ENCODE results near the gene REEP6.

Gene REEP6

GRCh38 chr19:1456121-1456900, 34.7 kb upstream of the REEP6 start:
- DNase-seq (ENCODE audit: low read depth in 2 of 2), result no peak

- DNase-seq (ENCODE audit: low read depth in 2 of 2), result no peak
Observed at GRCh38 chr19:1457031-1457739, 33.8 kb upstream of the REEP6 start.

- DNase-seq (ENCODE audit: low read depth in 2 of 2), result no peak
Observed at GRCh38 chr19:1457892-1458291, 33.1 kb upstream of the REEP6 start.

GRCh38 chr19:1459479-1459878, 31.5 kb upstream of the REEP6 start:
- no peak for DNase-seq (ENCODE audit: low read depth in 2 of 2)

GRCh38 chr19:1460033-1460995, 30.7 kb upstream of the REEP6 start:
- no peak for DNase-seq (ENCODE audit: low read depth in 2 of 2)

- DNase-seq (ENCODE audit: low read depth in 2 of 2), result no peak
Observed at GRCh38 chr19:1461862-1462261, 29.1 kb upstream of the REEP6 start.

- no peak for DNase-seq (ENCODE audit: low read depth in 2 of 2)
Observed at GRCh38 chr19:1465191-1466016, 25.6 kb upstream of the REEP6 start.

GRCh38 chr19:1466018-1466460, 24.9 kb upstream of the REEP6 start:
- no peak for DNase-seq (ENCODE audit: low read depth in 2 of 2)

- no peak for DNase-seq (ENCODE audit: low read depth in 2 of 2)
Observed at GRCh38 chr19:1466461-1467214, 24.3 kb upstream of the REEP6 start.

GRCh38 chr19:1467215-1467489, 23.8 kb upstream of the REEP6 start:
- no peak for DNase-seq (ENCODE audit: low read depth in 2 of 2)

- no peak for DNase-seq (ENCODE audit: low read depth in 2 of 2)
Observed at GRCh38 chr19:1467490-1468273, 23.3 kb upstream of the REEP6 start.

GRCh38 chr19:1468274-1468820, 22.6 kb upstream of the REEP6 start:
- no peak for DNase-seq (ENCODE audit: low read depth in 2 of 2)

- no peak for DNase-seq (ENCODE audit: low read depth in 2 of 2)
Observed at GRCh38 chr19:1468821-1469254, 22.1 kb upstream of the REEP6 start.

GRCh38 chr19:1469255-1470054, 21.5 kb upstream of the REEP6 start:
- DNase-seq (ENCODE audit: low read depth in 2 of 2), result no peak

- DNase-seq (ENCODE audit: low read depth in 2 of 2), result no peak
Observed at GRCh38 chr19:1470055-1470304, 21.0 kb upstream of the REEP6 start.

- DNase-seq (ENCODE audit: low read depth in 2 of 2), result peak; percentile 51 to 69
Observed at GRCh38 chr19:1470305-1471009, 20.5 kb upstream of the REEP6 start.

GRCh38 chr19:1471010-1471514, 19.9 kb upstream of the REEP6 start:
- DNase-seq (ENCODE audit: low read depth in 2 of 2), result no peak

GRCh38 chr19:1471515-1472160, 19.3 kb upstream of the REEP6 start:
- no peak for DNase-seq (ENCODE audit: low read depth in 2 of 2)
